Smooth muscle cell (in vitro differentiated cells): Measurements from ENCODE around the gene ITGB8. TPM values are rescaled to one million over a fixed set of nuclear protein-coding genes. Genes with fewer than 3 reads are reported as not detected.

Experiments used
- DNase-seq: peaks from one replicate; lab custom pipeline; 2025; ENCODE audit not compliant: unreplicated experiment; lab: John Stamatoyannopoulos, UW
- H2AFZ ChIP-seq: fragments of 200-600 bp; sonication (generic); 2 replicates; pipeline ENCODE4 v1.6.0; 2016; ENCODE audit warnings: antibody characterized with exemption, low read depth, mild to moderate bottlenecking
- H3F3A ChIP-seq: fragments of 200-600 bp; sonication (generic); 2 replicates; pipeline ENCODE4 v1.6.0; 2017; ENCODE audit warnings: antibody characterized with exemption, low read depth
- H3K27ac ChIP-seq: fragments of 200-600 bp; sonication (generic); 2 replicates; pipeline ENCODE4 v1.5.1; 2016; ENCODE audit warnings: low read depth, mild to moderate bottlenecking
- H3K27me3 ChIP-seq: fragments of 200-600 bp; sonication (generic); 2 replicates; pipeline ENCODE4 v1.6.1; 2016; ENCODE audit warnings: low read depth, mild to moderate bottlenecking
- H3K36me3 ChIP-seq: fragments of 200-600 bp; sonication (generic); 2 replicates; pipeline ENCODE4 v1.5.1; 2016; ENCODE audit warnings: low read depth
- H3K4me1 ChIP-seq: fragments of 200-600 bp; sonication (generic); 2 replicates; pipeline ENCODE4 v1.5.1; 2016; ENCODE audit warnings: low read depth
- H3K4me2 ChIP-seq: fragments of 200-600 bp; sonication (generic); 2 replicates; pipeline ENCODE4 v1.6.0; 2016; ENCODE audit warnings: mild to moderate bottlenecking
- H3K4me3 ChIP-seq: fragments of 200-600 bp; sonication (generic); 2 replicates; pipeline ENCODE4 v1.5.1; 2016; ENCODE audit warnings: mild to moderate bottlenecking
- H3K79me2 ChIP-seq: fragments of 200-600 bp; sonication (generic); 2 replicates; pipeline ENCODE4 v1.6.0; 2016; ENCODE audit warnings: low read depth, mild to moderate bottlenecking
- H3K9ac ChIP-seq: fragments of 200-600 bp; sonication (generic); 2 replicates; pipeline ENCODE4 v1.6.0; 2016; ENCODE audit warnings: low read depth
- H3K9me3 ChIP-seq: fragments of 200-600 bp; sonication (generic); replicated peaks from 2 replicates; pipeline ENCODE4 v1.5.1; 2016; ENCODE audit warnings: low read depth
- H4K20me1 ChIP-seq: fragments of 200-600 bp; sonication (generic); 2 replicates; pipeline ENCODE4 v1.6.0; 2016; ENCODE audit warnings: low read depth
- WGBS: methylation state at CpG from one replicate; pipeline ENCODE4 v1.1.7; 2016; ENCODE audit warnings: low lambda C conversion rate; 5-methylcytosine and 5-hydroxymethylcytosine counted together
- polyA plus RNA-seq: library from polyadenylated mRNA; unstranded; fragments of >200 nt; fragmentation: Nextera tagmentation; extraction: Ambion mirVana; gene quantifications from 2 replicates; pipeline ENCODE4 v1.2.1, GENCODE V29; 2016
- total RNA-seq: library from RNA; depleted of rRNA; stranded (reverse); fragments of >200 nt; gene quantifications from 2 replicates; pipeline ENCODE4 v1.2.3, GENCODE V29; 2014
- TF ChIP-seq, protein P1 (sequence below): fragments of 200-600 bp; sonication (generic); IDR thresholded peaks from 2 replicates; pipeline ENCODE4 v1.5.1; 2017; ENCODE audit warnings: borderline replicate concordance, mild to moderate bottlenecking, antibody characterized with exemption; ENCODE audit not compliant: insufficient read depth, poor library complexity, severe bottlenecking

The ITGB8 gene
- total and polyA plus RNA-seq, 2 experiments from 2014 or later, result 0.38 to 10.2 TPM

DNA sequence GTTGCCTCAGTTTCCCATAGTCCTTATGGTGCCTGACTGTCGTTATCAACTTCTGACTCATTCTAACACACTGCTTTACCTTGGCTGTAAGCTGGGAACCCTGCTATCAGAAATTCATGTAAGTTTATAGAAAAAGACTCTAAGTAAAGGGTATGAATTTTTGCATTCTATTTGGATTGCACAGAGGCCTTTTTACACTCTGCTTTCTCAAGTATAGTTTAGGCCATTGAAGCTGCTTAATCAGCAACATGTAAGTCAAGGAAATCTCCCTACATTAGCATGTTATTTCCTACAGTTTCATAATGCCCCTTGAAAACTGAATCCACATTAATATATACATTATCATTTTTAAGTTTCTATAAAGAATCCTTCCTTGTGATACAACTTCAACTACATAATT, 17.1 kb upstream of the ITGB8 start:
- H3K27ac ChIP-seq, result no peak overlapping the region
- no peak overlapping the region for H3K9ac ChIP-seq
- no peak overlapping the region for H3K4me3 ChIP-seq
- 88% methylated on average over 1 of the region's 1 CpG for WGBS
- no peaks in the 10 kb centered on the region for H3K27me3 ChIP-seq
- no peaks in the 10 kb centered on the region for H3K9me3 ChIP-seq
- H3F3A ChIP-seq, result no peaks in the 10 kb centered on the region
- no peak overlapping the region for H2AFZ ChIP-seq
- H3K4me2 ChIP-seq, result no peak overlapping the region
- DNase-seq, result no peak
- H3K4me1 ChIP-seq, result no peaks in the 10 kb centered on the region
- no peaks in the 10 kb centered on the region for H4K20me1 ChIP-seq
- TF ChIP-seq, protein P1, sequence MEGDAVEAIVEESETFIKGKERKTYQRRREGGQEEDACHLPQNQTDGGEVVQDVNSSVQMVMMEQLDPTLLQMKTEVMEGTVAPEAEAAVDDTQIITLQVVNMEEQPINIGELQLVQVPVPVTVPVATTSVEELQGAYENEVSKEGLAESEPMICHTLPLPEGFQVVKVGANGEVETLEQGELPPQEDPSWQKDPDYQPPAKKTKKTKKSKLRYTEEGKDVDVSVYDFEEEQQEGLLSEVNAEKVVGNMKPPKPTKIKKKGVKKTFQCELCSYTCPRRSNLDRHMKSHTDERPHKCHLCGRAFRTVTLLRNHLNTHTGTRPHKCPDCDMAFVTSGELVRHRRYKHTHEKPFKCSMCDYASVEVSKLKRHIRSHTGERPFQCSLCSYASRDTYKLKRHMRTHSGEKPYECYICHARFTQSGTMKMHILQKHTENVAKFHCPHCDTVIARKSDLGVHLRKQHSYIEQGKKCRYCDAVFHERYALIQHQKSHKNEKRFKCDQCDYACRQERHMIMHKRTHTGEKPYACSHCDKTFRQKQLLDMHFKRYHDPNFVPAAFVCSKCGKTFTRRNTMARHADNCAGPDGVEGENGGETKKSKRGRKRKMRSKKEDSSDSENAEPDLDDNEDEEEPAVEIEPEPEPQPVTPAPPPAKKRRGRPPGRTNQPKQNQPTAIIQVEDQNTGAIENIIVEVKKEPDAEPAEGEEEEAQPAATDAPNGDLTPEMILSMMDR, result no peak
- no peaks in the 10 kb centered on the region for H3K36me3 ChIP-seq
- no peaks in the 10 kb centered on the region for H3K79me2 ChIP-seq

- 97% methylated on average over 2 of the region's 2 CpGs for WGBS
- H3K4me2 ChIP-seq, result no peak overlapping the region
- H3K27ac ChIP-seq, result no peak overlapping the region
Observed at GRCh38 chr7:20314198-20314597, 16.5 kb upstream of the ITGB8 start.

GRCh38 chr7:20316706-20317105, 14.0 kb upstream of the ITGB8 start:
- Histone ChIP-seq H3K4me2 (no peak overlapping the region), H3K9me3 (no peaks in the 10 kb centered on the region), H3K27ac (no peak overlapping the region), H3K9ac (no peak overlapping the region), H3K36me3 (no peaks in the 10 kb centered on the region), H3K4me3 (no peak overlapping the region), H3K79me2 (no peaks in the 10 kb centered on the region), H2AFZ (no peak overlapping the region), H3F3A (no peaks in the 10 kb centered on the region), H4K20me1 (no peaks in the 10 kb centered on the region), H3K4me1 (no peaks in the 10 kb centered on the region), H3K27me3 (no peaks in the 10 kb centered on the region)
- TF ChIP-seq, protein P1, result no peak
- WGBS, result 56% methylated on average over 4 of the region's 4 CpGs
- DNase-seq, result no peak

More at GRCh38 chr7:20314198-20314597, 16.5 kb upstream of the ITGB8 start:
- DNase-seq, result no peak
- Histone ChIP-seq H2AFZ (no peak overlapping the region), H3K36me3 (no peaks in the 10 kb centered on the region), H3K9me3 (no peaks in the 10 kb centered on the region), H3K79me2 (no peaks in the 10 kb centered on the region), H3K4me1 (no peaks in the 10 kb centered on the region), H3K9ac (no peak overlapping the region), H4K20me1 (no peaks in the 10 kb centered on the region), H3K4me3 (no peak overlapping the region), H3F3A (no peaks in the 10 kb centered on the region), H3K27me3 (no peaks in the 10 kb centered on the region)
- TF ChIP-seq, protein P1, result no peak

- H3K27me3 ChIP-seq, result no peaks in the 10 kb centered on the region
- no peaks in the 10 kb centered on the region for H3K4me1 ChIP-seq
- no peaks in the 10 kb centered on the region for H3F3A ChIP-seq
- no peak overlapping the region for H3K27ac ChIP-seq
- no peaks in the 10 kb centered on the region for H3K36me3 ChIP-seq
- no peaks in the 10 kb centered on the region for H3K79me2 ChIP-seq
- H3K9ac ChIP-seq, result no peak overlapping the region
- no peaks in the 10 kb centered on the region for H4K20me1 ChIP-seq
- H3K4me3 ChIP-seq, result no peak overlapping the region
- TF ChIP-seq, protein P1, result no peak
- DNase-seq, result no peak
- H2AFZ ChIP-seq, result no peak overlapping the region
- no peaks in the 10 kb centered on the region for H3K9me3 ChIP-seq
- no peak overlapping the region for H3K4me2 ChIP-seq
Observed at GRCh38 chr7:20317413-20317812, 13.3 kb upstream of the ITGB8 start.
